GM10266 (cell line): Measurements from ENCODE around the gene GPC2.
"Not testable (repeated sequence)": the region's sequence is repeated elsewhere in the genome, so short reads cannot be mapped to it uniquely, and the experiment has no call there.

ENCODE experiments used
- DNase-seq: peaks from one replicate; pipeline ENCODE4 v3.0.0; 2012; ENCODE audit errors: extremely low spot score
- CTCF ChIP-seq: IDR thresholded peaks from 2 replicates; pipeline ENCODE4 v1.5.1; 2012; ENCODE audit warnings: mild to moderate bottlenecking, low read depth; ENCODE audit not compliant: control insufficient read depth, insufficient read depth; ENCODE audit errors: missing control alignments

Gene GPC2

GRCh38 chr7:100191775-100192174 is 14.6 kb upstream of the GPC2 start:
- TF ChIP-seq CTCF: no peak
- DNase-seq: no peak

GRCh38 chr7:100190048-100190711 is 13.0 kb upstream of the GPC2 start:
- peak; percentile 57 for TF ChIP-seq CTCF
- DNase-seq: peak; percentile 23

- no peak for TF ChIP-seq CTCF
- DNase-seq: no peak
These were observed 11.9 kb upstream of the GPC2 start for GRCh38 chr7:100189061-100189460.

GRCh38 chr7:100185726-100186125 is 8.5 kb upstream of the GPC2 start:
- no peak for DNase-seq
- no peak for TF ChIP-seq CTCF

- not testable (repeated sequence) for DNase-seq
These were observed 5.9 kb upstream of the GPC2 start for GRCh38 chr7:100183090-100183489.

- DNase-seq: not testable (repeated sequence)
These were observed 5.4 kb upstream of the GPC2 start for GRCh38 chr7:100182616-100183015.

- not testable (repeated sequence) for DNase-seq
These were observed 2.9 kb upstream of the GPC2 start for GRCh38 chr7:100180084-100180483.

- TF ChIP-seq CTCF: no peak
- peak; percentile 10 for DNase-seq
These were observed 811 bp downstream of the GPC2 start for GRCh38 chr7:100176096-100177044.
